Neural cell (in vitro differentiated cells): ENCODE data around the gene HMX1. TPM values are rescaled to one million over a fixed set of nuclear protein-coding genes. Genes with fewer than 3 reads are reported as not detected.

Experiments
- H2AFZ ChIP-seq: fragments of 200-600, 300-800 bp; sonication (generic), shearing (Covaris generic); 2 replicates; pipeline ENCODE4 v1.6.0; 2014; ENCODE audit warnings: low read depth, mild to moderate bottlenecking, antibody characterized with exemption, low read length, moderate library complexity
- H3F3A ChIP-seq: fragments of 200-600 bp; shearing (Covaris generic); 2 replicates; pipeline ENCODE4 v1.6.1; 2016; ENCODE audit warnings: mild to moderate bottlenecking, moderate library complexity, mixed read lengths, antibody characterized with exemption, low read length; ENCODE audit not compliant: insufficient read depth, poor library complexity, severe bottlenecking
- H3K27ac ChIP-seq: fragments of 200-600, 300-800 bp; sonication (generic), shearing (Covaris generic); 2 replicates; pipeline ENCODE4 v1.5.1; 2014; ENCODE audit warnings: mild to moderate bottlenecking, low read length, moderate library complexity
- H3K27me3 ChIP-seq: fragments of 300-800, 200-600 bp; sonication (generic), shearing (Covaris generic); 2 replicates; pipeline ENCODE4 v1.6.0; 2014; ENCODE audit warnings: mild to moderate bottlenecking, low read depth, low read length, moderate library complexity; ENCODE audit not compliant: insufficient read depth
- H3K36me3 ChIP-seq: fragments of 300-800, 200-600 bp; sonication (generic), shearing (Covaris generic); 2 replicates; pipeline ENCODE4 v1.5.1; 2014; ENCODE audit warnings: mild to moderate bottlenecking, antibody characterized with exemption, low read length, moderate library complexity; ENCODE audit not compliant: insufficient read depth
- H3K4me2 ChIP-seq: fragments of 300-800, 200-600 bp; sonication (generic), shearing (Covaris generic); 2 replicates; pipeline ENCODE4 v1.6.0; 2014; ENCODE audit warnings: mild to moderate bottlenecking, low read length
- H3K4me3 ChIP-seq: fragments of 300-800, 200-600 bp; sonication (generic), shearing (Covaris generic); 2 replicates; pipeline ENCODE4 v1.5.1; 2014; ENCODE audit warnings: mild to moderate bottlenecking, low read length, moderate library complexity
- H3K79me2 ChIP-seq: fragments of 200-600 bp; shearing (Covaris generic); replicated peaks from 2 replicates; pipeline ENCODE4 v1.6.0; 2014; ENCODE audit warnings: mild to moderate bottlenecking, low read length, moderate library complexity; ENCODE audit not compliant: insufficient read depth
- H3K9ac ChIP-seq: fragments of 300-800, 200-600 bp; sonication (generic), shearing (Covaris generic); 2 replicates; pipeline ENCODE4 v1.6.1; 2016; ENCODE audit warnings: mild to moderate bottlenecking, low read length, mixed read lengths
- H3K9me2 ChIP-seq: fragments of 200-600 bp; shearing (Covaris generic); 2 replicates; pipeline ENCODE4 v1.6.1; 2016; ENCODE audit warnings: mild to moderate bottlenecking, low read length, mixed read lengths; ENCODE audit not compliant: insufficient read depth
- H3K9me3 ChIP-seq: fragments of 200-600, 300-800 bp; sonication (generic), shearing (Covaris generic); 2 replicates; pipeline ENCODE4 v1.6.1; 2016; ENCODE audit warnings: mild to moderate bottlenecking, mixed run types, low read length, moderate library complexity, mixed read lengths
- H4K20me1 ChIP-seq: fragments of 200-600 bp; shearing (Covaris generic); 2 replicates; pipeline ENCODE4 v1.6.1; 2016; ENCODE audit warnings: mild to moderate bottlenecking, mixed run types; ENCODE audit not compliant: insufficient read depth
- EP300 ChIP-seq: fragments of 450-650 bp; conservative IDR thresholded peaks from 2 replicates; pipeline ENCODE4 v1.6.1; 2014; ENCODE audit warnings: antibody characterized with exemption, mild to moderate bottlenecking, moderate library complexity; ENCODE audit not compliant: poor library complexity, severe bottlenecking
- EZH2 ChIP-seq: fragments of 200-600, 300-800 bp; shearing (Covaris generic), sonication (generic); IDR thresholded peaks from 2 replicates; pipeline ENCODE4 v1.6.1; 2014; ENCODE audit warnings: antibody characterized with exemption, low read length, borderline replicate concordance, mild to moderate bottlenecking; ENCODE audit not compliant: insufficient read depth, poor library complexity, severe bottlenecking
- MXI1 ChIP-seq: fragments of 450-650 bp; conservative IDR thresholded peaks from 2 replicates; pipeline ENCODE4 v1.6.1; 2014; ENCODE audit warnings: antibody characterized with exemption, mild to moderate bottlenecking; ENCODE audit not compliant: poor library complexity, severe bottlenecking
- POLR2AphosphoS5 ChIP-seq: IDR thresholded peaks from 2 replicates; pipeline ENCODE4 v1.6.1; 2012
- RAD21 ChIP-seq: fragments of 450-650 bp; conservative IDR thresholded peaks from 2 replicates; pipeline ENCODE4 v1.6.1; 2014; ENCODE audit warnings: antibody characterized with exemption, mild to moderate bottlenecking, moderate library complexity
- SMC3 ChIP-seq: fragments of 450-650 bp; conservative IDR thresholded peaks from 2 replicates; pipeline ENCODE4 v1.6.1; 2014; ENCODE audit warnings: antibody characterized with exemption, mild to moderate bottlenecking, moderate library complexity; ENCODE audit not compliant: poor library complexity
- TAF1 ChIP-seq: IDR thresholded peaks from 2 replicates; pipeline ENCODE4 v1.6.1; 2012; ENCODE audit warnings: low read depth
- polyA plus RNA-seq: library from polyadenylated mRNA; depleted of rRNA; stranded (reverse); fragments of >200 nt; gene quantifications from 2 replicates; pipeline ENCODE4 v1.2.3, GENCODE V29; 2014
- TF ChIP-seq, protein P1 (sequence below): IDR thresholded peaks from 2 replicates; pipeline ENCODE4 v1.6.1; 2012; ENCODE audit warnings: borderline replicate concordance
- TF ChIP-seq, protein P2 (sequence below): fragments of 450-650 bp; IDR thresholded peaks from 2 replicates; pipeline ENCODE4 v1.5.1; 2014; ENCODE audit warnings: antibody characterized with exemption, mild to moderate bottlenecking, moderate library complexity; ENCODE audit not compliant: poor library complexity, severe bottlenecking

The HMX1 gene
- polyA plus RNA-seq, 1 donor from 2014 or later = 0.89 TPM

DNA sequence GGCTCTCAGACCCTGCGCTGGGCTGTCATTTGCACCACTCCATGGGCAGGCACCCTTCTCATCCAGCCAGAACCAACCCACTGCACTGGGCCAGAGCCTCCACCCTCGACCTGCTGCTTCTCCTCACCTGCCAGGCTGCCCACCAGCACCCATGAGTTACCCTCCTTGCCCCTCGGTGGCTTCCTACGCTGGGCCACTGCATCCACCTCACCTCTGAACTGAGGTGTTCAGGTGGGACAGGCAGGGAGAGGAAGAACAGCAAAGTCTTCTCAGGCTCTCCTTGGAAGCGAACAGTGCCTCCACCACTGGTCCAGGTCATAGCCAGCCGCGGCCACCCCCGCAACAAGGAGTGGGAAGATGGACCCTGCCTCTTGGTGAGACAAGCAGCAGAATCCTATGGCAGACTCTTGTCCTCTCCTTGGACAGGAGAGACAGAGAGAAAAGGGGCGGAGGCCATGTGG lies 32.4 kb upstream of the HMX1 start:
- H3K9ac ChIP-seq = no peak overlapping the region
- H3K9me2 ChIP-seq = no peaks in the 10 kb centered on the region
- peaks cover 7% of the 10 kb centered on the region for H3K9me3 ChIP-seq
- H3F3A ChIP-seq = no peaks in the 10 kb centered on the region
- H4K20me1 ChIP-seq = no peaks in the 10 kb centered on the region
- no peak overlapping the region for H2AFZ ChIP-seq
- no peak overlapping the region for H3K4me3 ChIP-seq
- no peak overlapping the region for H3K27ac ChIP-seq
- no peak for TF ChIP-seq POLR2AphosphoS5
- no peak for TF ChIP-seq EZH2
- TF ChIP-seq, protein P1, sequence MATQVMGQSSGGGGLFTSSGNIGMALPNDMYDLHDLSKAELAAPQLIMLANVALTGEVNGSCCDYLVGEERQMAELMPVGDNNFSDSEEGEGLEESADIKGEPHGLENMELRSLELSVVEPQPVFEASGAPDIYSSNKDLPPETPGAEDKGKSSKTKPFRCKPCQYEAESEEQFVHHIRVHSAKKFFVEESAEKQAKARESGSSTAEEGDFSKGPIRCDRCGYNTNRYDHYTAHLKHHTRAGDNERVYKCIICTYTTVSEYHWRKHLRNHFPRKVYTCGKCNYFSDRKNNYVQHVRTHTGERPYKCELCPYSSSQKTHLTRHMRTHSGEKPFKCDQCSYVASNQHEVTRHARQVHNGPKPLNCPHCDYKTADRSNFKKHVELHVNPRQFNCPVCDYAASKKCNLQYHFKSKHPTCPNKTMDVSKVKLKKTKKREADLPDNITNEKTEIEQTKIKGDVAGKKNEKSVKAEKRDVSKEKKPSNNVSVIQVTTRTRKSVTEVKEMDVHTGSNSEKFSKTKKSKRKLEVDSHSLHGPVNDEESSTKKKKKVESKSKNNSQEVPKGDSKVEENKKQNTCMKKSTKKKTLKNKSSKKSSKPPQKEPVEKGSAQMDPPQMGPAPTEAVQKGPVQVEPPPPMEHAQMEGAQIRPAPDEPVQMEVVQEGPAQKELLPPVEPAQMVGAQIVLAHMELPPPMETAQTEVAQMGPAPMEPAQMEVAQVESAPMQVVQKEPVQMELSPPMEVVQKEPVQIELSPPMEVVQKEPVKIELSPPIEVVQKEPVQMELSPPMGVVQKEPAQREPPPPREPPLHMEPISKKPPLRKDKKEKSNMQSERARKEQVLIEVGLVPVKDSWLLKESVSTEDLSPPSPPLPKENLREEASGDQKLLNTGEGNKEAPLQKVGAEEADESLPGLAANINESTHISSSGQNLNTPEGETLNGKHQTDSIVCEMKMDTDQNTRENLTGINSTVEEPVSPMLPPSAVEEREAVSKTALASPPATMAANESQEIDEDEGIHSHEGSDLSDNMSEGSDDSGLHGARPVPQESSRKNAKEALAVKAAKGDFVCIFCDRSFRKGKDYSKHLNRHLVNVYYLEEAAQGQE = no peak
- TF ChIP-seq SMC3 = no peak
- TF ChIP-seq TAF1 = no peak
- TF ChIP-seq EP300 = no peak
- no peaks in the 10 kb centered on the region for H3K36me3 ChIP-seq
- H3K79me2 ChIP-seq = no peaks in the 10 kb centered on the region
- H3K4me2 ChIP-seq = no peak overlapping the region
- H3K27me3 ChIP-seq = no peaks in the 10 kb centered on the region

DNA sequence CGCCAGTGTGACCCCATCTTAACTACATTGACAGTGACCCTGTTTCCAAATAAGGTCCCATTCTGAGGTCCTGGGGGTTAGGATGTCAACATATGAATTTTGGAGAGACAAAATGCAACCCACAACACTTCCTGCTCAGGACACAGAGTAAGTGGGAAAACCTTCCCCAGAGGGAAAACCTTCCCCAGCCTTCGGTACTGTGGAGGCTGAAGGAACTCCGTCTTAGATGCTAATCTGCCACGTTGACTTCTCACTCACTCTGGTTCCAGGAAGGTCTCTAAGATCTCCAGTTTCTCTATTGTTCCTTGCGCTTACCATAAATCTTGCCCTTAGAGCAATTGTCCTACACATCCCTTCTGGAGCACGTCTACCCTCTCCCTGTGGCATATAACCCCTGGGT lies 29.7 kb upstream of the HMX1 start:
- no peak for TF ChIP-seq RAD21
- Histone ChIP-seq H3K79me2 (no peaks in the 10 kb centered on the region), H3K4me3 (no peak overlapping the region), H3K9me3 (peaks cover 7% of the 10 kb centered on the region), H3K36me3 (no peaks in the 10 kb centered on the region), H3K4me2 (no peak overlapping the region), H4K20me1 (no peaks in the 10 kb centered on the region), H3F3A (no peaks in the 10 kb centered on the region), H3K27ac (no peak overlapping the region), H3K9me2 (no peaks in the 10 kb centered on the region), H3K27me3 (peaks cover 13% of the 10 kb centered on the region), H2AFZ (no peak overlapping the region), H3K9ac (no peak overlapping the region)

DNA sequence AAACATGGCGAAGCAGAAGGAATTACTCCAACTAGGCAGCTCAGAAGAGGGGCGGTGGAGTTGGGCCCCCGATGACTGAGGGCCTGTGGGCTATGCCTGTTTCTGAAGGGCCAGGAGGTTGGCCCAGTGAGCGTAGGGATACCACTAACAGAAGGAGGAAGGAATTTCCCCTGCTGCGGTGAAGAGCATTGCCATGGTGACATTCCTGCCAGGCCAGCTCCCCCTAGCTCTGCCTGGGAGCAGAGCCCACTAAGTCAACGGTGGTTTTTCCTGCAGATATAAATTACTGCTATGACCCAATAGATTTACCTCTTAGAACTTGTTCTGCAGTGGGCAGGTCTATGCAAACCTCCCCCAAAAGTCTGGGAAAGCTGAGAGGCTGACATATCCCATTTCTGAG lies 28.9 kb upstream of the HMX1 start:
- no peaks in the 10 kb centered on the region for H3K79me2 ChIP-seq
- H3F3A ChIP-seq = no peaks in the 10 kb centered on the region
- TF ChIP-seq EP300 (no peak), SMC3 (no peak), POLR2AphosphoS5 (no peak), TAF1 (no peak), EZH2 (no peak), RAD21 (no peak), MXI1 (no peak)
- TF ChIP-seq, protein P2, sequence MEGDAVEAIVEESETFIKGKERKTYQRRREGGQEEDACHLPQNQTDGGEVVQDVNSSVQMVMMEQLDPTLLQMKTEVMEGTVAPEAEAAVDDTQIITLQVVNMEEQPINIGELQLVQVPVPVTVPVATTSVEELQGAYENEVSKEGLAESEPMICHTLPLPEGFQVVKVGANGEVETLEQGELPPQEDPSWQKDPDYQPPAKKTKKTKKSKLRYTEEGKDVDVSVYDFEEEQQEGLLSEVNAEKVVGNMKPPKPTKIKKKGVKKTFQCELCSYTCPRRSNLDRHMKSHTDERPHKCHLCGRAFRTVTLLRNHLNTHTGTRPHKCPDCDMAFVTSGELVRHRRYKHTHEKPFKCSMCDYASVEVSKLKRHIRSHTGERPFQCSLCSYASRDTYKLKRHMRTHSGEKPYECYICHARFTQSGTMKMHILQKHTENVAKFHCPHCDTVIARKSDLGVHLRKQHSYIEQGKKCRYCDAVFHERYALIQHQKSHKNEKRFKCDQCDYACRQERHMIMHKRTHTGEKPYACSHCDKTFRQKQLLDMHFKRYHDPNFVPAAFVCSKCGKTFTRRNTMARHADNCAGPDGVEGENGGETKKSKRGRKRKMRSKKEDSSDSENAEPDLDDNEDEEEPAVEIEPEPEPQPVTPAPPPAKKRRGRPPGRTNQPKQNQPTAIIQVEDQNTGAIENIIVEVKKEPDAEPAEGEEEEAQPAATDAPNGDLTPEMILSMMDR = no peak
- TF ChIP-seq, protein P1 = no peak
- H3K27me3 ChIP-seq = peaks cover 20% of the 10 kb centered on the region
- H4K20me1 ChIP-seq = no peaks in the 10 kb centered on the region
- no peak overlapping the region for H2AFZ ChIP-seq
- no peak overlapping the region for H3K4me2 ChIP-seq
- peaks cover 7% of the 10 kb centered on the region for H3K9me3 ChIP-seq
- no peak overlapping the region for H3K27ac ChIP-seq
- no peak overlapping the region for H3K9ac ChIP-seq
- no peaks in the 10 kb centered on the region for H3K36me3 ChIP-seq
- H3K4me3 ChIP-seq = no peak overlapping the region
- H3K9me2 ChIP-seq = no peaks in the 10 kb centered on the region
